HepG2 (cell line): ENCODE measurements around the gene MAP3K7CL. TPM values are rescaled to one million over a fixed set of nuclear protein-coding genes. Genes with fewer than 3 reads are reported as not detected.

ENCODE experiments used
- ATAC-seq: fragments of 200-7000 bp; cut with Tn5 transposase; 3 replicates; pipeline ENCODE4 v1.9.1; 2020; ENCODE audit warnings: mild to moderate bottlenecking, moderate library complexity
- BruUV-seq: library from RNA; stranded (reverse); fragments of 400-500 nt; replicated peaks from 2 replicates; lab custom pipeline; 2021; lab: Mats Ljungman, UMichigan
- CTCF ChIA-PET: fragments of 300-600 bp; formaldehyde crosslinking; extraction: SDS; loops from one replicate; lab custom pipeline; 2021; ENCODE audit warnings: low total read pairs, inconsistent platforms, low intra/inter-chr PET ratio; lab: Yijun Ruan, JAX
- POLR2A ChIA-PET: fragments of 350-600 bp; sonication (Branson Sonifier 250); formaldehyde crosslinking; loops from one replicate; lab custom pipeline; 2020; ENCODE audit warnings: antibody characterized with exemption, inconsistent platforms; lab: Yijun Ruan, JAX
- DNase-seq: peaks from one replicate; pipeline ENCODE4 v3.0.0-alpha.2; 2015; ENCODE audit warnings: low spot score
- FAIRE-seq: peaks from 3 replicates; lab custom pipeline; 2011; peaks lifted over from hg19 to GRCh38; lab: Jason Lieb, UNC
- H2AFZ ChIP-seq: one replicate; pipeline ENCODE4 v1.6.1; 2011; ENCODE audit warnings: low read length, inconsistent platforms
- H3K27ac ChIP-seq: fragments of 300-600 bp; 3 replicates; pipeline ENCODE4 v1.8.0; 2011; ENCODE audit warnings: mixed run types, mild to moderate bottlenecking, mixed read lengths, low read length, inconsistent platforms; ENCODE audit not compliant: insufficient read depth; ENCODE audit errors: extremely low read length
- H3K27me3 ChIP-seq, 2 experiments: fragments of 200-600 bp in 1 of 2; 2 replicates in 1 of 2; 3 replicates in 1 of 2; pipeline versions ENCODE4 v1.6.0 to v1.8.0; 2011; ENCODE audit warnings: low read length in 2 of 2, mild to moderate bottlenecking in 2 of 2, moderate library complexity in 2 of 2, inconsistent platforms in 1 of 2; ENCODE audit not compliant: insufficient read depth in 2 of 2, control insufficient read depth in 1 of 2
- H3K36me3 ChIP-seq, 2 experiments: fragments of 200-600 bp in 1 of 2; replicated peaks in 1 of 2; 2 replicates in 1 of 2; 3 replicates in 1 of 2; pipeline versions ENCODE4 v1.5.1 to v1.8.0; 2011; ENCODE audit warnings: low read length in 2 of 2, inconsistent platforms in 1 of 2; ENCODE audit not compliant: insufficient read depth in 2 of 2, control insufficient read depth in 1 of 2
- H3K4me1 ChIP-seq: 2 replicates; pipeline ENCODE4 v1.5.1; 2012; ENCODE audit warnings: low read length, inconsistent platforms; ENCODE audit not compliant: insufficient read depth
- H3K4me2 ChIP-seq: 2 replicates; pipeline ENCODE4 v1.6.0; 2011; ENCODE audit warnings: low read depth, low read length, inconsistent platforms
- H3K4me3 ChIP-seq, 3 experiments: fragments of 200-600 bp in 1 of 3; sonication (generic), shearing (Covaris generic) in 1 of 3; replicated peaks in 1 of 3; 2 replicates each; pipeline ENCODE4 v1.5.1; 2011 to 2016; ENCODE audit warnings: low read length in 3 of 3, inconsistent platforms in 2 of 3, low read depth in 2 of 3, mild to moderate bottlenecking in 2 of 3, control low read depth in 1 of 3, mixed read lengths in 1 of 3; ENCODE audit not compliant: insufficient read depth in 1 of 3
- H3K79me2 ChIP-seq: one replicate; pipeline ENCODE4 v1.6.1; 2011; ENCODE audit warnings: low read length, inconsistent platforms; ENCODE audit not compliant: insufficient read depth
- H3K9ac ChIP-seq: 2 replicates; pipeline ENCODE4 v1.6.0; 2011; ENCODE audit warnings: mild to moderate bottlenecking, low read depth, low read length, inconsistent platforms; ENCODE audit not compliant: insufficient read depth
- H3K9me3 ChIP-seq: 2 replicates; pipeline ENCODE4 v1.5.1; 2012; ENCODE audit warnings: mild to moderate bottlenecking, low read length
- H4K20me1 ChIP-seq: 2 replicates; pipeline ENCODE4 v1.6.0; 2011; ENCODE audit warnings: inconsistent platforms, mild to moderate bottlenecking, low read length, moderate library complexity; ENCODE audit not compliant: insufficient read depth
- CAMTA2 ChIP-seq: sonication (generic); formaldehyde crosslinking; IDR thresholded peaks from 2 replicates; pipeline ENCODE4 v1.4.0; 2020; ENCODE audit warnings: mild to moderate bottlenecking, missing genetic modification reagents, borderline replicate concordance
- EP300 ChIP-seq, 3 experiments: sonication (generic) in 1 of 3; formaldehyde crosslinking in 1 of 3; IDR thresholded peaks; 2 replicates each; pipeline versions ENCODE4 v1.5.1 to v1.6.1; 2011 to 2020; ENCODE audit warnings: low read depth in 2 of 3, low read length in 2 of 3, borderline replicate concordance in 1 of 3, improper control_type of control experiment in 1 of 3, mild to moderate bottlenecking in 1 of 3, missing genetic modification reagents in 1 of 3, moderate library complexity in 1 of 3
- MTF2 ChIP-seq: sonication (generic); formaldehyde crosslinking; IDR thresholded peaks from 2 replicates; pipeline ENCODE4 v1.5.0; 2020; ENCODE audit warnings: missing genetic modification reagents, borderline replicate concordance
- NR2C2 ChIP-seq: sonication (generic); formaldehyde crosslinking; IDR thresholded peaks from 2 replicates; pipeline ENCODE4 v1.4.0; 2020; ENCODE audit warnings: missing genetic modification reagents, mild to moderate bottlenecking, moderate library complexity, borderline replicate concordance
- SRSF4 ChIP-seq: fragments of 200-400 bp; formaldehyde crosslinking; IDR thresholded peaks from one replicate; pipeline ENCODE4 v1.6.1; 2018; ENCODE audit warnings: mild to moderate bottlenecking, low read depth, low read length, moderate library complexity; ENCODE audit not compliant: poor library complexity, severe bottlenecking
- ZNF138 ChIP-seq: sonication (generic); formaldehyde crosslinking; IDR thresholded peaks from 2 replicates; pipeline ENCODE4 v1.5.0; 2020; ENCODE audit warnings: mild to moderate bottlenecking, low read depth, missing genetic modification reagents
- ZNF3 ChIP-seq: IDR thresholded peaks from 2 replicates; pipeline ENCODE4 v1.7.0; 2017; ENCODE audit warnings: inconsistent platforms
- ZNF703 ChIP-seq: sonication (generic); formaldehyde crosslinking; IDR thresholded peaks from 2 replicates; pipeline ENCODE4 v1.5.1; 2020; ENCODE audit warnings: missing genetic modification reagents, mild to moderate bottlenecking, moderate library complexity, borderline replicate concordance
- ZNF713 ChIP-seq: sonication (generic); formaldehyde crosslinking; IDR thresholded peaks from 2 replicates; pipeline ENCODE4 v1.4.0; 2020; ENCODE audit warnings: mild to moderate bottlenecking, missing genetic modification reagents
- ZNF792 ChIP-seq: IDR thresholded peaks from 2 replicates; pipeline ENCODE4 v1.6.1; 2016
- WGBS: methylation state at CpG from one replicate; pipeline ENCODE4 v1.1.6; 2017; ENCODE audit warnings: low lambda C conversion rate; 5-methylcytosine and 5-hydroxymethylcytosine counted together
- in situ Hi-C: cut with HindIII; loops from 2 replicates; pipeline ENCODE4 v1.10.0; 2017; ENCODE audit warnings: low pct_unique_long_range_greater_than_20kb; ENCODE audit not compliant: extremely low pct_ligation_motif_present
- intact Hi-C: fragments of 100-400 bp; cut with micrococcal nuclease; formaldehyde crosslinking; loops from one replicate; pipeline ENCODE4 v1.10.0; 2022; ENCODE audit not compliant: unreplicated experiment
- polyA plus RNA-seq, 8 experiments: library from polyadenylated mRNA; depleted of rRNA in 3 of 8; stranded (reverse) in 7 of 8; unstranded in 1 of 8; fragments of >200 nt; fragmentation: Illumina TruSeq in 4 of 8; extraction: Trizol in 4 of 8; gene quantifications; 2 replicates each; pipeline versions ENCODE4 v1.2.1 to v1.2.3, GENCODE V29; 2011 to 2016; ENCODE audit warnings: low read depth in 4 of 8, missing spikeins in 1 of 8, mixed read lengths in 1 of 8; ENCODE audit not compliant: insufficient read depth in 1 of 8
- total RNA-seq, 5 experiments: library from RNA; depleted of rRNA; stranded (reverse); fragments of >200 nt; fragmentation: Illumina TruSeq; extraction: Trizol; gene quantifications; 2 replicates each; pipeline ENCODE4 v1.2.3, GENCODE V29; 2016; ENCODE audit warnings: low read depth in 1 of 5
- TF ChIP-seq, protein P1 (sequence below): sonication (generic); formaldehyde crosslinking; IDR thresholded peaks from 2 replicates; pipeline ENCODE4 v1.8.1; 2022; ENCODE audit warnings: low read depth, mild to moderate bottlenecking, missing genetic modification reagents
- TF ChIP-seq, protein P2 (sequence below): sonication (generic); formaldehyde crosslinking; IDR thresholded peaks from 2 replicates; pipeline ENCODE4 v1.5.1; 2020; ENCODE audit warnings: mild to moderate bottlenecking, missing genetic modification reagents, borderline replicate concordance

MAP3K7CL gene
- total and polyA plus RNA-seq, 2 of the 13 experiments (the other 11 are each of a cell fraction or from before 2014, with no cell fraction given): 0.04 to 0.15 TPM

DNA sequence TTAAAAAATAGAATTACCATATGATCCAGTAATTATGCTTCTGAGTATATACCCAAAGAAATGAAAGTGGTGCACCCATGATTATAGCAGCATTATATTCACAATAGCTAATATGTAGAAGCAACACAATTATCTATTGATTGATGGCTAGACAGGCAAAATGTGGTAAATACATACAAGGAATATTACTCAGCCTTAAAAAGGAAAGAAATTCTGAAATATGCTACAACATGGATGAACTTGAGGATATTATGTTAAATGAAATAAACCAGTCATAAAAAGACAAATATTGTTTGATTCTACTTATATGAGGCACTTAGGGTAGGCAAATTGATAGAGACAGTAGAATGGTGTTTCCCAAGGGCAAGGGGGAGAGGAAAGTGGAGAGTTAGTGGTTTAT, 80.8 kb downstream of the MAP3K7CL start (continued):
- TF ChIP-seq, protein P1, sequence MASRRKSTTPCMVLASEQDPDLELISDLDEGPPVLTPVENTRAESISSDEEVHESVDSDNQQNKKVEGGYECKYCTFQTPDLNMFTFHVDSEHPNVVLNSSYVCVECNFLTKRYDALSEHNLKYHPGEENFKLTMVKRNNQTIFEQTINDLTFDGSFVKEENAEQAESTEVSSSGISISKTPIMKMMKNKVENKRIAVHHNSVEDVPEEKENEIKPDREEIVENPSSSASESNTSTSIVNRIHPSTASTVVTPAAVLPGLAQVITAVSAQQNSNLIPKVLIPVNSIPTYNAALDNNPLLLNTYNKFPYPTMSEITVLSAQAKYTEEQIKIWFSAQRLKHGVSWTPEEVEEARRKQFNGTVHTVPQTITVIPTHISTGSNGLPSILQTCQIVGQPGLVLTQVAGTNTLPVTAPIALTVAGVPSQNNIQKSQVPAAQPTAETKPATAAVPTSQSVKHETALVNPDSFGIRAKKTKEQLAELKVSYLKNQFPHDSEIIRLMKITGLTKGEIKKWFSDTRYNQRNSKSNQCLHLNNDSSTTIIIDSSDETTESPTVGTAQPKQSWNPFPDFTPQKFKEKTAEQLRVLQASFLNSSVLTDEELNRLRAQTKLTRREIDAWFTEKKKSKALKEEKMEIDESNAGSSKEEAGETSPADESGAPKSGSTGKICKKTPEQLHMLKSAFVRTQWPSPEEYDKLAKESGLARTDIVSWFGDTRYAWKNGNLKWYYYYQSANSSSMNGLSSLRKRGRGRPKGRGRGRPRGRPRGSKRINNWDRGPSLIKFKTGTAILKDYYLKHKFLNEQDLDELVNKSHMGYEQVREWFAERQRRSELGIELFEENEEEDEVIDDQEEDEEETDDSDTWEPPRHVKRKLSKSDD (CRISPR knock-in tag): no peak
- TF ChIP-seq ZNF703 (CRISPR knock-in tag): no peak
- TF ChIP-seq ZNF792 (CRISPR knock-in tag): no peak
- TF ChIP-seq CAMTA2 (CRISPR knock-in tag): no peak
- TF ChIP-seq ZNF713: no peak
- TF ChIP-seq SRSF4: no peak

DNA sequence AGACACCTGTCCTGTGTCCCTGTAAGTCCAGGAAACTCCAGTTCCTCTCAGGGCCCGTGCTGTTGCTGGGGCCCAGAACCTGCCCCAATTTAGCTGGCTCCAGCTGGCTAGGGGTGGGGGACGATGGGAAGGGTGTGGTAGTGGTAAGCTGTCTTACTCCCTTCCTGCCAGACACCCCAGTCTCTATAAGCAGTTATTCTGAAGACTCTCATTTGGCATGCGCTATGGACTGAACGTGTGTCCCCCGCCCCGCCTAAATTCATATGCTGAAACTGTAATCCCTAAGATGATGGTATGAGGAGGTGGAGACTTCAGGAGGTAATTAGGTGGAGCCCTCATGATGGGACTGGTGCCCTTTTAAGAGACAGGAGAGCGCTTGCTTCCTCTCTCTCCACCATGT, 82.0 kb downstream of the MAP3K7CL start:
- no peaks in the 10 kb centered on the region for H3K79me2 ChIP-seq
- H3K4me2 ChIP-seq: no peak overlapping the region
- ATAC-seq (no peak), DNase-seq (no peak), FAIRE-seq (no peak)
- ChIA-PET CTCF (no interaction called here), POLR2A (no interaction called here)
- no peaks in the 10 kb centered on the region for H3K9me3 ChIP-seq
- H4K20me1 ChIP-seq: no peaks in the 10 kb centered on the region
- H2AFZ ChIP-seq: no peak overlapping the region
- H3K27ac ChIP-seq: no peak overlapping the region
- BruUV-seq: no TSS peak
- no peaks in the 10 kb centered on the region; a peak in 1 of 5 replicates for H3K27me3 ChIP-seq
- H3K4me1 ChIP-seq: no peaks in the 10 kb centered on the region
- H3K36me3 ChIP-seq: no peaks in the 10 kb centered on the region
- WGBS: 55% methylated on average over 7 of the region's 7 CpGs
- no peak overlapping the region for H3K9ac ChIP-seq
- in situ Hi-C loops: no loop called here
- H3K4me3 ChIP-seq: no peak overlapping the region
- intact Hi-C loops: no loop called here
- no peak for TF ChIP-seq MTF2 (CRISPR knock-in tag)
- no peak for TF ChIP-seq NR2C2 (CRISPR knock-in tag)
- TF ChIP-seq ZNF3 (CRISPR knock-in tag): no peak
- no peak for TF ChIP-seq ZNF138 (CRISPR knock-in tag)
- TF ChIP-seq, protein P2, sequence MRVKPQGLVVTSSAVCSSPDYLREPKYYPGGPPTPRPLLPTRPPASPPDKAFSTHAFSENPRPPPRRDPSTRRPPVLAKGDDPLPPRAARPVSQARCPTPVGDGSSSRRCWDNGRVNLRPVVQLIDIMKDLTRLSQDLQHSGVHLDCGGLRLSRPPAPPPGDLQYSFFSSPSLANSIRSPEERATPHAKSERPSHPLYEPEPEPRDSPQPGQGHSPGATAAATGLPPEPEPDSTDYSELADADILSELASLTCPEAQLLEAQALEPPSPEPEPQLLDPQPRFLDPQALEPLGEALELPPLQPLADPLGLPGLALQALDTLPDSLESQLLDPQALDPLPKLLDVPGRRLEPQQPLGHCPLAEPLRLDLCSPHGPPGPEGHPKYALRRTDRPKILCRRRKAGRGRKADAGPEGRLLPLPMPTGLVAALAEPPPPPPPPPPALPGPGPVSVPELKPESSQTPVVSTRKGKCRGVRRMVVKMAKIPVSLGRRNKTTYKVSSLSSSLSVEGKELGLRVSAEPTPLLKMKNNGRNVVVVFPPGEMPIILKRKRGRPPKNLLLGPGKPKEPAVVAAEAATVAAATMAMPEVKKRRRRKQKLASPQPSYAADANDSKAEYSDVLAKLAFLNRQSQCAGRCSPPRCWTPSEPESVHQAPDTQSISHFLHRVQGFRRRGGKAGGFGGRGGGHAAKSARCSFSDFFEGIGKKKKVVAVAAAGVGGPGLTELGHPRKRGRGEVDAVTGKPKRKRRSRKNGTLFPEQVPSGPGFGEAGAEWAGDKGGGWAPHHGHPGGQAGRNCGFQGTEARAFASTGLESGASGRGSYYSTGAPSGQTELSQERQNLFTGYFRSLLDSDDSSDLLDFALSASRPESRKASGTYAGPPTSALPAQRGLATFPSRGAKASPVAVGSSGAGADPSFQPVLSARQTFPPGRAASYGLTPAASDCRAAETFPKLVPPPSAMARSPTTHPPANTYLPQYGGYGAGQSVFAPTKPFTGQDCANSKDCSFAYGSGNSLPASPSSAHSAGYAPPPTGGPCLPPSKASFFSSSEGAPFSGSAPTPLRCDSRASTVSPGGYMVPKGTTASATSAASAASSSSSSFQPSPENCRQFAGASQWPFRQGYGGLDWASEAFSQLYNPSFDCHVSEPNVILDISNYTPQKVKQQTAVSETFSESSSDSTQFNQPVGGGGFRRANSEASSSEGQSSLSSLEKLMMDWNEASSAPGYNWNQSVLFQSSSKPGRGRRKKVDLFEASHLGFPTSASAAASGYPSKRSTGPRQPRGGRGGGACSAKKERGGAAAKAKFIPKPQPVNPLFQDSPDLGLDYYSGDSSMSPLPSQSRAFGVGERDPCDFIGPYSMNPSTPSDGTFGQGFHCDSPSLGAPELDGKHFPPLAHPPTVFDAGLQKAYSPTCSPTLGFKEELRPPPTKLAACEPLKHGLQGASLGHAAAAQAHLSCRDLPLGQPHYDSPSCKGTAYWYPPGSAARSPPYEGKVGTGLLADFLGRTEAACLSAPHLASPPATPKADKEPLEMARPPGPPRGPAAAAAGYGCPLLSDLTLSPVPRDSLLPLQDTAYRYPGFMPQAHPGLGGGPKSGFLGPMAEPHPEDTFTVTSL: no peak
- TF ChIP-seq EP300 (IDR thresholded peaks at IDR 0.05; ENCODE audit: low read depth in 2 of 2, low read length in 2 of 2): no peak
- no peak for TF ChIP-seq EP300 (CRISPR knock-in tag; IDR thresholded peaks at IDR 0.05; ENCODE audit: borderline replicate concordance)
